ENCODE data around the gene TAAR1.

TAAR1 gene

DNA sequence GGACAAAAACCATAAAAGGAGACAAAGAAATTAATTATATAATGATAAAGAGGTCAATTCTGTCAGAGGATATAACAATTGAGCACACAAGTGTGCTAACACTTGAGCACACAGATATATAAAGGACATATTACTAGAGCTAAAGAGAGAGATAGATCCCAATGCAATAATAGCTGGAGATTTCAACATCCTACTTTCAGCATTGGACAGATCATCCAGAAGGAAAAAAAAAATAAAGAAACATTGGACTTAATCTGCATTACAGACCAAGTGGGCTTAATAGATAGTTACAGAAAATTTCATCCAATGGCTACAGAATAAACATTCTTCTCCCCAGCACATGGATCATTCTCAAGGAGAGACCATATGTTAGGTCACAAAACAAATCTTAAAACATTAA, 45.0 kb upstream of the TAAR1 start:
- H3K9me3 ChIP-seq (ENCODE audit: insufficient read depth, low read length): no peaks in the 10 kb centered on the region
- no peak overlapping the region for H3K9ac ChIP-seq (ENCODE audit: low read length)
- TF ChIP-seq EZH2phosphoT487 (conservative IDR thresholded peaks at IDR 0.05; ENCODE audit: low read length): no peak
- TF ChIP-seq, protein P1, sequence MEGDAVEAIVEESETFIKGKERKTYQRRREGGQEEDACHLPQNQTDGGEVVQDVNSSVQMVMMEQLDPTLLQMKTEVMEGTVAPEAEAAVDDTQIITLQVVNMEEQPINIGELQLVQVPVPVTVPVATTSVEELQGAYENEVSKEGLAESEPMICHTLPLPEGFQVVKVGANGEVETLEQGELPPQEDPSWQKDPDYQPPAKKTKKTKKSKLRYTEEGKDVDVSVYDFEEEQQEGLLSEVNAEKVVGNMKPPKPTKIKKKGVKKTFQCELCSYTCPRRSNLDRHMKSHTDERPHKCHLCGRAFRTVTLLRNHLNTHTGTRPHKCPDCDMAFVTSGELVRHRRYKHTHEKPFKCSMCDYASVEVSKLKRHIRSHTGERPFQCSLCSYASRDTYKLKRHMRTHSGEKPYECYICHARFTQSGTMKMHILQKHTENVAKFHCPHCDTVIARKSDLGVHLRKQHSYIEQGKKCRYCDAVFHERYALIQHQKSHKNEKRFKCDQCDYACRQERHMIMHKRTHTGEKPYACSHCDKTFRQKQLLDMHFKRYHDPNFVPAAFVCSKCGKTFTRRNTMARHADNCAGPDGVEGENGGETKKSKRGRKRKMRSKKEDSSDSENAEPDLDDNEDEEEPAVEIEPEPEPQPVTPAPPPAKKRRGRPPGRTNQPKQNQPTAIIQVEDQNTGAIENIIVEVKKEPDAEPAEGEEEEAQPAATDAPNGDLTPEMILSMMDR (IDR thresholded peaks at IDR 0.05; ENCODE audit: insufficient read depth, low read length, poor library complexity, severe bottlenecking): no peak
- no peaks in the 10 kb centered on the region for H3K9me2 ChIP-seq (replicated peaks; ENCODE audit: insufficient read depth, low read length)
- H3F3A ChIP-seq (ENCODE audit: insufficient read depth): no peaks in the 10 kb centered on the region
- H3K36me3 ChIP-seq (ENCODE audit: low read length): no peaks in the 10 kb centered on the region
- no peak overlapping the region for H3K4me2 ChIP-seq (ENCODE audit: low read depth, low read length, poor library complexity, severe bottlenecking)
- no peak overlapping the region for H2AFZ ChIP-seq (ENCODE audit: low read depth, low read length, severe bottlenecking)
- H4K20me1 ChIP-seq (ENCODE audit: low read depth, low read length): no peaks in the 10 kb centered on the region
- H3K79me2 ChIP-seq (ENCODE audit: insufficient read depth, low read length): no peaks in the 10 kb centered on the region
- no peak overlapping the region for H3K4me3 ChIP-seq (ENCODE audit: insufficient read depth, low read length, poor library complexity, severe bottlenecking)
- H3K27ac ChIP-seq (ENCODE audit: low read depth, low read length): no peak overlapping the region
- H3K27me3 ChIP-seq (ENCODE audit: low read length): no peaks in the 10 kb centered on the region

DNA sequence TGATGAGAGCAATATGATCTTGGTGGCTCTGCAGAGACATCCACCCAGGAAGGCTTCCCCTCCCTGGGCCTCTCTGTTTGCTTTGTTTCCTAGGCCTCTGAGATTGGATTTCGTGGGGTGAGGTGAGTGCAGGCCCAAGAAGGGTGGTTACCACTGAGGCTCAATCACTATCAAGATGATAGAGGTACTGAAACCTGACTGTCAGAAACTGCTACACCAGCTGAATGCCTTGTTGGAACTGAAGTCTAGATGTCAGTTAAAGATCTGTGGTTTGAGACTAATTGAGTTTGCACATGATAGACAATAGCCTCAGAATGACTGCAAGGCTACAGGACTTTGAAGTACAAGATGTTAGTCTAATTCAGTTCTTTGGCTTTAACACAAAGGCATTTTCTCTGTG, 39.6 kb upstream of the TAAR1 start:
- H3K79me2 ChIP-seq (ENCODE audit: insufficient read depth, low read length): no peaks in the 10 kb centered on the region
- H3K9me3 ChIP-seq (ENCODE audit: insufficient read depth, low read length): no peaks in the 10 kb centered on the region
- H3F3A ChIP-seq (ENCODE audit: insufficient read depth): no peaks in the 10 kb centered on the region
- H3K4me2 ChIP-seq (ENCODE audit: low read depth, low read length, poor library complexity, severe bottlenecking): no peak overlapping the region
- H2AFZ ChIP-seq (ENCODE audit: low read depth, low read length, severe bottlenecking): no peak overlapping the region
- no peak for TF ChIP-seq EZH2phosphoT487 (conservative IDR thresholded peaks at IDR 0.05; ENCODE audit: low read length)
- TF ChIP-seq, protein P1 (IDR thresholded peaks at IDR 0.05; ENCODE audit: insufficient read depth, low read length, poor library complexity, severe bottlenecking): no peak
- H3K4me3 ChIP-seq (ENCODE audit: insufficient read depth, low read length, poor library complexity, severe bottlenecking): no peak overlapping the region
- H3K36me3 ChIP-seq (ENCODE audit: low read length): no peaks in the 10 kb centered on the region
- H3K27ac ChIP-seq (ENCODE audit: low read depth, low read length): no peak overlapping the region
- H3K9me2 ChIP-seq (replicated peaks; ENCODE audit: insufficient read depth, low read length): no peaks in the 10 kb centered on the region
- no peak overlapping the region for H3K9ac ChIP-seq (ENCODE audit: low read length)
- H4K20me1 ChIP-seq (ENCODE audit: low read depth, low read length): no peaks in the 10 kb centered on the region
- H3K27me3 ChIP-seq (ENCODE audit: low read length): no peaks in the 10 kb centered on the region

DNA sequence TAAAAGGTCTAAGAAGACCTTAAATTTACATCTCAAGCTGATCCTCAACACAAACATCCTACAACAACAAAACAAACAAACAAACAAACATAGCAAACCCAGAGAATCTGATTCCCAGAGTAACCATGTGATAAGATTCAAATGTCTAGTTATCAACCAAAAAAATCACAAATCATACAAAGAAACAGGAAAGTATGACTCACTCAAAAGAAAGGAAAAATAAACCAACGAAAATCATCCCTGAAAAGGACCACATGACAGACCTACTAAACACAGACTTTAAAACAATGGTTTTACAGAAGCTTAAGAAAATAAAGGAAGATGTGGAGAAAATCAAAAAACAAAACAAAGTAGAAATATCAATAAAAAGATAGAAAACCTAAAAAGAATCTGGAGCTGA, 36.8 kb upstream of the TAAR1 start:
- H3K36me3 ChIP-seq (ENCODE audit: low read length): no peaks in the 10 kb centered on the region
- no peak overlapping the region for H2AFZ ChIP-seq (ENCODE audit: low read depth, low read length, severe bottlenecking)
- H4K20me1 ChIP-seq (ENCODE audit: low read depth, low read length): no peaks in the 10 kb centered on the region
- no peak overlapping the region for H3K4me2 ChIP-seq (ENCODE audit: low read depth, low read length, poor library complexity, severe bottlenecking)
- H3F3A ChIP-seq (ENCODE audit: insufficient read depth): no peaks in the 10 kb centered on the region
- no peaks in the 10 kb centered on the region for H3K9me2 ChIP-seq (replicated peaks; ENCODE audit: insufficient read depth, low read length)
- no peaks in the 10 kb centered on the region for H3K79me2 ChIP-seq (ENCODE audit: insufficient read depth, low read length)
- no peaks in the 10 kb centered on the region for H3K9me3 ChIP-seq (ENCODE audit: insufficient read depth, low read length)
- no peak overlapping the region for H3K4me3 ChIP-seq (ENCODE audit: insufficient read depth, low read length, poor library complexity, severe bottlenecking)
- TF ChIP-seq EZH2phosphoT487 (conservative IDR thresholded peaks at IDR 0.05; ENCODE audit: low read length): no peak
- TF ChIP-seq, protein P1 (IDR thresholded peaks at IDR 0.05; ENCODE audit: insufficient read depth, low read length, poor library complexity, severe bottlenecking): no peak
- H3K9ac ChIP-seq (ENCODE audit: low read length): no peak overlapping the region
- H3K27ac ChIP-seq (ENCODE audit: low read depth, low read length): no peak overlapping the region
- H3K27me3 ChIP-seq (ENCODE audit: low read length): no peaks in the 10 kb centered on the region

Measured in SU-DHL-6 (cell line).